ENCODE measurements around the gene WDR20.

The WDR20 gene

DNA sequence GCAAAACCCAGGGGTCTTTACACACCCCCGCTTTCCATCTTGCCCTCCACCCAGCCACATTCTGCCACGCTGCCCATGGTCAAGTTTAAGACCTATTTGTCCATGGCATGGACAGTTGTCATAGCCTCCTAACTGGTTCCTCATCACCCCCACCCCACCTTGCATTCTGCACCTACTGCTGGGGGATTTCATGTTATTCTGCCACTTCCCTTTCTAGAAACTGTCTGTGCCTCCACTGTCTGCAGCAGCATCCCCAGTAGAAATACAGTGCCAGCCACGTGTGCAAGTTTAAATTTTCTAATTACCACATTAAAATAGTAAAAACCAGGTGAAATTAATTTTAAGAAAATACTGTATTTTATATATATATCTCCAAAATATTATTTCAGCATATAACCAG lies 63.2 kb downstream of the WDR20 start:
- Histone ChIP-seq H3K4me1 (ENCODE audit: low read length) (no peaks in the 10 kb centered on the region), H3K9me3 (replicated peaks; ENCODE audit: insufficient read depth, low read length) (no peaks in the 10 kb centered on the region), H3K79me2 (ENCODE audit: low read length) (no peaks in the 10 kb centered on the region), H3K9ac (ENCODE audit: low read length) (no peak overlapping the region), H3K4me3 (ENCODE audit: low read length) (no peak overlapping the region), H3K4me2 (ENCODE audit: low read depth, low read length) (no peak overlapping the region), H3F3A (ENCODE audit: insufficient read depth, low read length) (no peaks in the 10 kb centered on the region), H3K27me3 (replicated peaks; ENCODE audit: insufficient read depth, low read length) (no peaks in the 10 kb centered on the region), H4K20me1 (ENCODE audit: insufficient read depth, low read length) (no peaks in the 10 kb centered on the region), H3K27ac (ENCODE audit: low read length) (no peak overlapping the region), H3K9me2 (replicated peaks; ENCODE audit: insufficient read depth, low read length) (no peaks in the 10 kb centered on the region), H2AFZ (ENCODE audit: low read length) (no peak overlapping the region), H3K36me3 (replicated peaks; ENCODE audit: insufficient read depth, low read length) (no peaks in the 10 kb centered on the region)
- DNase-seq: no peak
- TF ChIP-seq, protein P1, sequence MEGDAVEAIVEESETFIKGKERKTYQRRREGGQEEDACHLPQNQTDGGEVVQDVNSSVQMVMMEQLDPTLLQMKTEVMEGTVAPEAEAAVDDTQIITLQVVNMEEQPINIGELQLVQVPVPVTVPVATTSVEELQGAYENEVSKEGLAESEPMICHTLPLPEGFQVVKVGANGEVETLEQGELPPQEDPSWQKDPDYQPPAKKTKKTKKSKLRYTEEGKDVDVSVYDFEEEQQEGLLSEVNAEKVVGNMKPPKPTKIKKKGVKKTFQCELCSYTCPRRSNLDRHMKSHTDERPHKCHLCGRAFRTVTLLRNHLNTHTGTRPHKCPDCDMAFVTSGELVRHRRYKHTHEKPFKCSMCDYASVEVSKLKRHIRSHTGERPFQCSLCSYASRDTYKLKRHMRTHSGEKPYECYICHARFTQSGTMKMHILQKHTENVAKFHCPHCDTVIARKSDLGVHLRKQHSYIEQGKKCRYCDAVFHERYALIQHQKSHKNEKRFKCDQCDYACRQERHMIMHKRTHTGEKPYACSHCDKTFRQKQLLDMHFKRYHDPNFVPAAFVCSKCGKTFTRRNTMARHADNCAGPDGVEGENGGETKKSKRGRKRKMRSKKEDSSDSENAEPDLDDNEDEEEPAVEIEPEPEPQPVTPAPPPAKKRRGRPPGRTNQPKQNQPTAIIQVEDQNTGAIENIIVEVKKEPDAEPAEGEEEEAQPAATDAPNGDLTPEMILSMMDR (IDR thresholded peaks at IDR 0.05; ENCODE audit: low read length): no peak
- TF ChIP-seq EZH2 (optimal IDR thresholded peaks at IDR 0.05; ENCODE audit: low read depth, low read length) (no peak), EZH2phosphoT487 (IDR thresholded peaks at IDR 0.05; ENCODE audit: low read length) (no peak)

DNA sequence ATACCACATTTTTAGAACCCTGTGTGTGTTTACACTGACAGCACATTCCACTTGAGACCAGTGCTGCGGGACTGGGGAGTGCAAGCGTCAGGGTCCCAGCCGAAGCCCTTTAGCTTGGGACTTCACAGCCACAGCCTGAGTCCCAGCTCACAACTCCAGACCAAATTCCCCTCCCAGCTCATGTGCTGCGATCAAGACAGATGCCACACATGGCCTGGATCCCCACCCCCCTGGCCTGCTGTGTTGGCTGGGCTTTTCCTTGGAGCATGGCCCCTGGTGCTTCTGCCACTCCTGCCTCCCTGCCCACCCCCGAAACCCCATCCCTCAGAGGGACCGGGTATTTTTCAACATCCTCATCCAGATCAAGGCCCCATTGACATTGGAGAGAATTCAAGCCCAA lies 63.7 kb downstream of the WDR20 start:
- H3K27ac ChIP-seq (ENCODE audit: low read length): no peak overlapping the region
- TF ChIP-seq, protein P1 (IDR thresholded peaks at IDR 0.05; ENCODE audit: low read length): no peak
- TF ChIP-seq EZH2 (optimal IDR thresholded peaks at IDR 0.05; ENCODE audit: low read depth, low read length): no peak
- no peak for TF ChIP-seq EZH2phosphoT487 (IDR thresholded peaks at IDR 0.05; ENCODE audit: low read length)

DNA sequence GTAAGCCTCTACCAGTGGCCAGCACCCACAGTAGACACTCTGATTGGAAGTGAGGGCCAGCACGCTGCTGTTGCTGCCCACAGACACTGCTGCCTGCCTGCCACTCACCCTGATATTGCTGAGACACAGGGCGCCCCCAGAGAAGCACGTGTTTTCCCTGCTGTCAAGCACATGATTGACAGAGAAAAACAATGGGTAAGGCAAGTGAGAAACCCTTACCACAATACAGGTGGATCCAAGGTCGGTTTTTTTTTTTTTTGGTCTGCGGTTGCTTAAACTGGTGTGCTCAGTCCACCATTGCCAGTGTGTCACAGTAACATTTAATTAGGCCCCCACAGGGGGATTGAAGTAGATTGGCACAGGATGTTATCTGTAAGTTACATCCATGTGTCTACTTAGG lies 65.9 kb downstream of the WDR20 start:
- no peak for DNase-seq
- no peak overlapping the region for H3K4me3 ChIP-seq (ENCODE audit: low read length)
- no peaks in the 10 kb centered on the region for H3F3A ChIP-seq (ENCODE audit: insufficient read depth, low read length)
- no peaks in the 10 kb centered on the region for H3K4me1 ChIP-seq (ENCODE audit: low read length)
- no peaks in the 10 kb centered on the region for H3K27me3 ChIP-seq (replicated peaks; ENCODE audit: insufficient read depth, low read length)
- no peaks in the 10 kb centered on the region for H3K9me2 ChIP-seq (replicated peaks; ENCODE audit: insufficient read depth, low read length)
- H2AFZ ChIP-seq (ENCODE audit: low read length): no peak overlapping the region
- no peaks in the 10 kb centered on the region for H4K20me1 ChIP-seq (ENCODE audit: insufficient read depth, low read length)
- H3K36me3 ChIP-seq (replicated peaks; ENCODE audit: insufficient read depth, low read length): no peaks in the 10 kb centered on the region
- no peaks in the 10 kb centered on the region for H3K9me3 ChIP-seq (replicated peaks; ENCODE audit: insufficient read depth, low read length)
- no peak overlapping the region for H3K4me2 ChIP-seq (ENCODE audit: low read depth, low read length)
- H3K27ac ChIP-seq (ENCODE audit: low read length): no peak overlapping the region
- no peaks in the 10 kb centered on the region for H3K79me2 ChIP-seq (ENCODE audit: low read length)
- TF ChIP-seq EZH2phosphoT487 (IDR thresholded peaks at IDR 0.05; ENCODE audit: low read length) (no peak), EZH2 (optimal IDR thresholded peaks at IDR 0.05; ENCODE audit: low read depth, low read length) (no peak)
- TF ChIP-seq, protein P1 (IDR thresholded peaks at IDR 0.05; ENCODE audit: low read length): no peak
- H3K9ac ChIP-seq (ENCODE audit: low read length): no peak overlapping the region

More for the DNA sequence above, 63.7 kb downstream of the WDR20 start:
- no peaks in the 10 kb centered on the region for H3K9me2 ChIP-seq (replicated peaks; ENCODE audit: insufficient read depth, low read length)
- no peak overlapping the region for H2AFZ ChIP-seq (ENCODE audit: low read length)
- no peaks in the 10 kb centered on the region for H3F3A ChIP-seq (ENCODE audit: insufficient read depth, low read length)
- H3K27me3 ChIP-seq (replicated peaks; ENCODE audit: insufficient read depth, low read length): no peaks in the 10 kb centered on the region
- no peaks in the 10 kb centered on the region for H3K79me2 ChIP-seq (ENCODE audit: low read length)
- H3K4me2 ChIP-seq (ENCODE audit: low read depth, low read length): no peak overlapping the region
- no peaks in the 10 kb centered on the region for H3K9me3 ChIP-seq (replicated peaks; ENCODE audit: insufficient read depth, low read length)
- no peaks in the 10 kb centered on the region for H3K4me1 ChIP-seq (ENCODE audit: low read length)
- no peaks in the 10 kb centered on the region for H3K36me3 ChIP-seq (replicated peaks; ENCODE audit: insufficient read depth, low read length)
- H4K20me1 ChIP-seq (ENCODE audit: insufficient read depth, low read length): no peaks in the 10 kb centered on the region
- no peak overlapping the region for H3K4me3 ChIP-seq (ENCODE audit: low read length)
- H3K9ac ChIP-seq (ENCODE audit: low read length): no peak overlapping the region
- no peak for DNase-seq

All from MM.1S (cell line).